Adipocyte (in vitro differentiated cells): ENCODE data around the gene MKRN3.
"Not testable (repeated sequence)": the region's sequence is repeated elsewhere in the genome, so short reads cannot be mapped to it uniquely, and the experiment has no call there.

Source experiments
- DNase-seq: peaks from one replicate; pipeline ENCODE4 v3.0.0-alpha.2; 2015; ENCODE audit warnings: low read depth
- H3K27me3 ChIP-seq: replicated peaks from 2 replicates; pipeline ENCODE4 v1.7.0; 2013; ENCODE audit warnings: mild to moderate bottlenecking, low read length, moderate library complexity; ENCODE audit not compliant: control insufficient read depth, insufficient read depth
- H3K36me3 ChIP-seq: 2 replicates; pipeline ENCODE4 v1.7.0; 2013; ENCODE audit warnings: low read length, mild to moderate bottlenecking, moderate library complexity; ENCODE audit not compliant: control insufficient read depth, insufficient read depth, severe bottlenecking
- H3K4me1 ChIP-seq: 2 replicates; pipeline ENCODE4 v1.7.0; 2013; ENCODE audit warnings: mild to moderate bottlenecking, low read length, moderate library complexity; ENCODE audit not compliant: control insufficient read depth, insufficient read depth
- H3K4me3 ChIP-seq: 2 replicates; pipeline ENCODE4 v1.7.0; 2013; ENCODE audit warnings: mild to moderate bottlenecking, low read length, moderate library complexity
- H3K9ac ChIP-seq: 2 replicates; pipeline ENCODE4 v1.7.0; 2013; ENCODE audit warnings: mild to moderate bottlenecking, low read length, moderate library complexity
- H3K9me3 ChIP-seq: 2 replicates; pipeline ENCODE4 v1.7.0; 2013; ENCODE audit warnings: mild to moderate bottlenecking, low read length, moderate library complexity; ENCODE audit not compliant: control insufficient read depth

MKRN3 gene

GRCh38 chr15:23589012-23589411, 23.5 kb downstream of the MKRN3 start:
- DNase-seq = no peak
- Histone ChIP-seq H3K36me3 (no peaks in the 10 kb centered on the region), H3K4me1 (no peaks in the 10 kb centered on the region), H3K9me3 (no peaks in the 10 kb centered on the region), H3K9ac (no peak overlapping the region), H3K27me3 (no peaks in the 10 kb centered on the region), H3K4me3 (no peak overlapping the region)

- no peak overlapping the region for H3K4me3 ChIP-seq
- no peaks in the 10 kb centered on the region for H3K9me3 ChIP-seq
- H3K9ac ChIP-seq = no peak overlapping the region
- H3K27me3 ChIP-seq = peaks cover 2% of the 10 kb centered on the region
- no peaks in the 10 kb centered on the region for H3K36me3 ChIP-seq
- no peaks in the 10 kb centered on the region for H3K4me1 ChIP-seq
- no peak for DNase-seq
Observed at GRCh38 chr15:23594252-23594770, 28.8 kb downstream of the MKRN3 start.

- Histone ChIP-seq H3K4me1 (no peaks in the 10 kb centered on the region), H3K4me3 (no peak overlapping the region), H3K27me3 (peaks cover 2% of the 10 kb centered on the region), H3K9me3 (no peaks in the 10 kb centered on the region), H3K36me3 (no peaks in the 10 kb centered on the region), H3K9ac (no peak overlapping the region)
- no peak for DNase-seq
Observed at GRCh38 chr15:23595368-23595767, 29.9 kb downstream of the MKRN3 start.

- Histone ChIP-seq H3K9me3 (no peaks in the 10 kb centered on the region), H3K27me3 (peaks cover 2% of the 10 kb centered on the region), H3K36me3 (no peaks in the 10 kb centered on the region), H3K9ac (no peak overlapping the region), H3K4me3 (no peak overlapping the region), H3K4me1 (no peaks in the 10 kb centered on the region)
- DNase-seq = no peak
Observed at GRCh38 chr15:23596736-23597135, 31.3 kb downstream of the MKRN3 start.

- not testable (repeated sequence) for H3K4me1 ChIP-seq, DNase-seq, H3K9me3 ChIP-seq, H3K4me3 ChIP-seq, H3K27me3 ChIP-seq, H3K36me3 ChIP-seq, H3K9ac ChIP-seq
Observed at GRCh38 chr15:23597278-23597677, 31.8 kb downstream of the MKRN3 start.

- DNase-seq = no peak
- H3K4me3 ChIP-seq = no peak overlapping the region
- no peaks in the 10 kb centered on the region for H3K36me3 ChIP-seq
- no peaks in the 10 kb centered on the region for H3K9me3 ChIP-seq
- peaks cover 2% of the 10 kb centered on the region for H3K27me3 ChIP-seq
- H3K4me1 ChIP-seq = no peaks in the 10 kb centered on the region
- no peak overlapping the region for H3K9ac ChIP-seq
Observed at GRCh38 chr15:23599053-23599452, 33.6 kb downstream of the MKRN3 start.

- H3K9me3 ChIP-seq = no peaks in the 10 kb centered on the region
- no peak overlapping the region for H3K9ac ChIP-seq
- no peak for DNase-seq
- no peaks in the 10 kb centered on the region for H3K36me3 ChIP-seq
- peaks cover 2% of the 10 kb centered on the region for H3K27me3 ChIP-seq
- no peaks in the 10 kb centered on the region for H3K4me1 ChIP-seq
- no peak overlapping the region for H3K4me3 ChIP-seq
Observed at GRCh38 chr15:23602124-23602523, 36.6 kb downstream of the MKRN3 start.

GRCh38 chr15:23606226-23606625, 40.8 kb downstream of the MKRN3 start:
- H3K9ac ChIP-seq = no peak overlapping the region
- no peak for DNase-seq
- H3K27me3 ChIP-seq = no peaks in the 10 kb centered on the region
- no peaks in the 10 kb centered on the region for H3K36me3 ChIP-seq
- no peaks in the 10 kb centered on the region for H3K9me3 ChIP-seq
- H3K4me3 ChIP-seq = no peak overlapping the region
- H3K4me1 ChIP-seq = no peaks in the 10 kb centered on the region

- Histone ChIP-seq H3K9ac (no peak overlapping the region), H3K36me3 (no peaks in the 10 kb centered on the region), H3K27me3 (no peaks in the 10 kb centered on the region), H3K9me3 (no peaks in the 10 kb centered on the region), H3K4me1 (no peaks in the 10 kb centered on the region), H3K4me3 (no peak overlapping the region)
- no peak for DNase-seq
Observed at GRCh38 chr15:23616536-23616935, 51.1 kb downstream of the MKRN3 start.
